Measurements from ENCODE around the gene ZFYVE28. TPM values are rescaled to one million over a fixed set of nuclear protein-coding genes. Genes with fewer than 3 reads are reported as not detected.

The ZFYVE28 gene
- total RNA-seq, 1 donor from 2014 or later = 1.3 TPM

GRCh38 chr4:2241410-2242353, 176.8 kb downstream of the ZFYVE28 start, which contains the start of the genes HAUS3 and POLN:
Gene HAUS3, minus strand, starts transcription at chr4:2242121. Its CDS starts 1,175 bp downstream, at chr4:2240946.
Gene POLN, minus strand, starts transcription at chr4:2242121. Its CDS starts 12,890 bp downstream, at chr4:2229231.
- Histone ChIP-seq H3K27me3 (ENCODE audit: control insufficient read depth, insufficient read depth, low read length) (no peaks in the 10 kb centered on the region), H3K36me3 (ENCODE audit: control insufficient read depth, insufficient read depth, low read length) (peaks cover 4% of the 10 kb centered on the region), H3K4me3 (ENCODE audit: low read depth, low read length) (peak within 1 kb of the TSS; percentile 95)
- TF ChIP-seq, protein P1, sequence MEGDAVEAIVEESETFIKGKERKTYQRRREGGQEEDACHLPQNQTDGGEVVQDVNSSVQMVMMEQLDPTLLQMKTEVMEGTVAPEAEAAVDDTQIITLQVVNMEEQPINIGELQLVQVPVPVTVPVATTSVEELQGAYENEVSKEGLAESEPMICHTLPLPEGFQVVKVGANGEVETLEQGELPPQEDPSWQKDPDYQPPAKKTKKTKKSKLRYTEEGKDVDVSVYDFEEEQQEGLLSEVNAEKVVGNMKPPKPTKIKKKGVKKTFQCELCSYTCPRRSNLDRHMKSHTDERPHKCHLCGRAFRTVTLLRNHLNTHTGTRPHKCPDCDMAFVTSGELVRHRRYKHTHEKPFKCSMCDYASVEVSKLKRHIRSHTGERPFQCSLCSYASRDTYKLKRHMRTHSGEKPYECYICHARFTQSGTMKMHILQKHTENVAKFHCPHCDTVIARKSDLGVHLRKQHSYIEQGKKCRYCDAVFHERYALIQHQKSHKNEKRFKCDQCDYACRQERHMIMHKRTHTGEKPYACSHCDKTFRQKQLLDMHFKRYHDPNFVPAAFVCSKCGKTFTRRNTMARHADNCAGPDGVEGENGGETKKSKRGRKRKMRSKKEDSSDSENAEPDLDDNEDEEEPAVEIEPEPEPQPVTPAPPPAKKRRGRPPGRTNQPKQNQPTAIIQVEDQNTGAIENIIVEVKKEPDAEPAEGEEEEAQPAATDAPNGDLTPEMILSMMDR (IDR thresholded peaks at IDR 0.05; ENCODE audit: insufficient read depth, low read length, severe bottlenecking) = no peak
- FAIRE-seq (no peak), DNase-seq (ENCODE audit: low read depth) (peak; percentile 90)

DNA sequence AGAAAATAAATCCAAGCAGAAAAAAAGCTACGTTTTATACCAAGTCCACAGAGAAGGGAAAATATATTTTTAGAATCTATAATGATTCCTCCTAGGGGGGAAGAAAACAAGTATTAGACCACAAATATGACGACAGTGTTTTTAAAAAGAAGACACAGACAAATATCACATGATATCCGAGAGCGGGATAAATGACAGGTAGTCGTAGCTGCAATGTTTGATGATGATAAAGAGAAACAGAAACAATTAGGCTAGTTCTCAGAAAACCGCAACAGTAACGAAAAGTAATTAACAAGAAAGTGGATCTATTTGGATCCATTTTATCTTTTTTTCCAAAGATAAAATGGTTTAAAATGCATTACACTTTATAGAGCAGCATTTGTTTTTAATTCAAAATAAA, 177.4 kb downstream of the ZFYVE28 start:
- Histone ChIP-seq H3K4me3 (ENCODE audit: low read depth, low read length) (peak overlapping the region; percentile 95), H3K36me3 (ENCODE audit: control insufficient read depth, insufficient read depth, low read length) (peaks cover 4% of the 10 kb centered on the region), H3K27me3 (ENCODE audit: control insufficient read depth, insufficient read depth, low read length) (no peaks in the 10 kb centered on the region)
- TF ChIP-seq, protein P1 (IDR thresholded peaks at IDR 0.05; ENCODE audit: insufficient read depth, low read length, severe bottlenecking) = no peak
- no peak for DNase-seq (ENCODE audit: low read depth)
- FAIRE-seq = no peak

GRCh38 chr4:2236944-2237666, 181.3 kb downstream of the ZFYVE28 start:
- Histone ChIP-seq H3K4me3 (ENCODE audit: low read depth, low read length) (no peak overlapping the region), H3K27me3 (ENCODE audit: control insufficient read depth, insufficient read depth, low read length) (no peaks in the 10 kb centered on the region), H3K36me3 (ENCODE audit: control insufficient read depth, insufficient read depth, low read length) (peaks cover 4% of the 10 kb centered on the region)
- TF ChIP-seq, protein P1 (IDR thresholded peaks at IDR 0.05; ENCODE audit: insufficient read depth, low read length, severe bottlenecking) = no peak
- FAIRE-seq (no peak), DNase-seq (ENCODE audit: low read depth) (no peak)

DNA sequence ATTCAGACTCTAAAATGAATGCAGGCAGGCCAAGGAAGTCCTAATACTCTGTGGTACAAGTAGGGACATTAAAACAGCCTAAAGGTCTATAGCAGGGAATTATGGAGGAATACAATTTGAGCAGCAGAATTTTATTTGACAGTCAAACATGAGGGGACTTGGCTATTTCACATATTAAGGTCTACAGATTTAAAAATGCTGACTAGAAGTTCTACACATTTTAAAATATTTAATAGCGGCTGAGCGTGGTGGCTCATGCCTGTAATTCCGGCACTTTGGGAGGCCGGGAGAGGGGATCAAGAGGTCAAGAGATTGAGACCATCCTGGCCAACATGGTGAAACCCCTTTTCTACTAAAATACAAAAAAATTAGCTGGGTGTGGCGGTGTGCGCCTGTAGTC, 187.4 kb downstream of the ZFYVE28 start:
- FAIRE-seq = no peak
- DNase-seq (ENCODE audit: low read depth) = no peak
- TF ChIP-seq, protein P1 (IDR thresholded peaks at IDR 0.05; ENCODE audit: insufficient read depth, low read length, severe bottlenecking) = no peak
- H3K27me3 ChIP-seq (ENCODE audit: control insufficient read depth, insufficient read depth, low read length) = no peaks in the 10 kb centered on the region
- H3K4me3 ChIP-seq (ENCODE audit: low read depth, low read length) = no peak overlapping the region
- H3K36me3 ChIP-seq (ENCODE audit: control insufficient read depth, insufficient read depth, low read length) = peaks cover 2% of the 10 kb centered on the region

- Histone ChIP-seq H3K27me3 (ENCODE audit: control insufficient read depth, insufficient read depth, low read length) (no peaks in the 10 kb centered on the region), H3K4me3 (ENCODE audit: low read depth, low read length) (no peak overlapping the region), H3K36me3 (ENCODE audit: control insufficient read depth, insufficient read depth, low read length) (peaks cover 2% of the 10 kb centered on the region)
- DNase-seq (ENCODE audit: low read depth) (no peak), FAIRE-seq (no peak)
- TF ChIP-seq, protein P1 (IDR thresholded peaks at IDR 0.05; ENCODE audit: insufficient read depth, low read length, severe bottlenecking) = no peak
These were observed 192.2 kb downstream of the ZFYVE28 start for GRCh38 chr4:2226261-2226660.
